GM12878 (cell line): ENCODE measurements around the gene NUP210. TPM values are rescaled to one million over a fixed set of nuclear protein-coding genes. Genes with fewer than 3 reads are reported as not detected.
A peak's percentile ranks its signal among the peaks of the same experiment; 100 is the strongest.

Source experiments
- ATAC-seq: fragments of 200-7000 bp; cut with Tn5 transposase; 3 replicates; pipeline ENCODE4 v1.9.1; 2020; ENCODE audit warnings: mild to moderate bottlenecking, moderate library complexity
- BruUV-seq: library from RNA; stranded (reverse); fragments of 400-500 nt; replicated peaks from 2 replicates; lab custom pipeline; 2021; lab: Mats Ljungman, UMichigan
- CTCF ChIA-PET: fragments of 300-600 bp; sonication (Branson Sonifier 250); formaldehyde crosslinking; extraction: SDS; loops from one replicate; lab custom pipeline; 2021; ENCODE audit warnings: inconsistent platforms; lab: Yijun Ruan, JAX
- POLR2A ChIA-PET: fragments of 350-600 bp; formaldehyde crosslinking; extraction: SDS; loops from one replicate; lab custom pipeline; 2021; ENCODE audit warnings: inconsistent platforms; lab: Charles Lee
- RAD21 ChIA-PET: fragments of 300-600 bp; sonication (Branson Sonifier 250); formaldehyde crosslinking; loops from one replicate; lab custom pipeline; 2023; ENCODE audit warnings: antibody characterized with exemption; ENCODE audit not compliant: unreplicated experiment; lab: Charles Lee
- SMC1A ChIA-PET: fragments of 300-600 bp; sonication (Branson Sonifier 250); formaldehyde crosslinking; loops from one replicate; lab custom pipeline; 2023; ENCODE audit not compliant: unreplicated experiment, uncharacterized antibody; lab: Charles Lee
- DNase-seq: peaks from one replicate; pipeline ENCODE4 v3.0.0-alpha.2; 2011; ENCODE audit warnings: low read depth, low spot score
- FAIRE-seq: peaks from 3 replicates; lab custom pipeline; 2011; peaks lifted over from hg19 to GRCh38; lab: Jason Lieb, UNC
- H2AFZ ChIP-seq: 2 replicates; pipeline ENCODE4 v1.6.0; 2011; ENCODE audit warnings: low read depth, low read length, control low read depth; ENCODE audit not compliant: control insufficient read depth
- H3K27ac ChIP-seq: 2 replicates; pipeline ENCODE4 v1.5.1; 2011; ENCODE audit warnings: control low read depth; ENCODE audit not compliant: control insufficient read depth, insufficient read depth
- H3K27me3 ChIP-seq, 2 experiments: replicated peaks in 1 of 2; 2 replicates each; pipeline versions ENCODE4 v1.6.0 to v1.6.1; 2011; ENCODE audit warnings: low read length in 1 of 2; ENCODE audit not compliant: control insufficient read depth in 2 of 2, insufficient read depth in 2 of 2
- H3K36me3 ChIP-seq, 2 experiments: 2 replicates each; pipeline ENCODE4 v1.5.1; 2011; ENCODE audit warnings: low read length in 1 of 2; ENCODE audit not compliant: control insufficient read depth in 2 of 2, insufficient read depth in 2 of 2
- H3K4me1 ChIP-seq: 2 replicates; pipeline ENCODE4 v1.6.1; 2011; ENCODE audit warnings: mild to moderate bottlenecking, low read length, moderate library complexity, mixed read lengths; ENCODE audit not compliant: control insufficient read depth, insufficient read depth
- H3K4me2 ChIP-seq: 2 replicates; pipeline ENCODE4 v1.6.0; 2011; ENCODE audit warnings: control low read depth; ENCODE audit not compliant: control insufficient read depth, insufficient read depth
- H3K4me3 ChIP-seq: fragments of 200-600 bp; sonication (generic); 2 replicates; pipeline ENCODE4 v1.5.1; 2016
- H3K79me2 ChIP-seq: 2 replicates; pipeline ENCODE4 v1.6.0; 2011; ENCODE audit warnings: low read length; ENCODE audit not compliant: control insufficient read depth, insufficient read depth
- H3K9ac ChIP-seq: 2 replicates; pipeline ENCODE4 v1.8.0; 2011; ENCODE audit warnings: low read length, control low read depth, mixed read lengths; ENCODE audit not compliant: control insufficient read depth, insufficient read depth
- H3K9me3 ChIP-seq: replicated peaks from 3 replicates; pipeline ENCODE4 v1.5.1; 2011; ENCODE audit warnings: mild to moderate bottlenecking, low read length; ENCODE audit not compliant: control insufficient read depth, insufficient read depth
- H4K20me1 ChIP-seq: 2 replicates; pipeline ENCODE4 v1.6.0; 2011; ENCODE audit not compliant: control insufficient read depth, insufficient read depth
- BMI1 ChIP-seq: fragments of 450-650 bp; IDR thresholded peaks from 2 replicates; pipeline ENCODE4 v1.6.1; 2016; ENCODE audit warnings: mild to moderate bottlenecking, moderate library complexity, borderline replicate concordance
- SMAD1 ChIP-seq: fragments of 450-650 bp; IDR thresholded peaks from 2 replicates; pipeline ENCODE4 v1.6.1; 2018; ENCODE audit warnings: mild to moderate bottlenecking, low read depth; ENCODE audit not compliant: partially characterized antibody
- WGBS: methylation state at CpG from one replicate; pipeline ENCODE4 v1.1.6; 2016; ENCODE audit warnings: low lambda C conversion rate; ENCODE audit not compliant: insufficient replicate concordance, insufficient coverage; ENCODE audit errors: missing lambda C conversion rate; 5-methylcytosine and 5-hydroxymethylcytosine counted together
- in situ Hi-C: fragments of 300-500 bp; cut with MboI; formaldehyde crosslinking; loops from 9 replicates; pipeline ENCODE4 v1.14.3; 2018; ENCODE audit warnings: mixed read lengths
- intact Hi-C: fragments of 100-400 bp; cut with micrococcal nuclease; formaldehyde crosslinking; loops from one replicate; pipeline ENCODE4 v1.14.2; 2022; ENCODE audit not compliant: unreplicated experiment
- polyA plus RNA-seq, 11 experiments: library from polyadenylated mRNA; depleted of rRNA in 4 of 11; unstranded in 6 of 11; stranded (reverse) in 5 of 11; fragments of >200 nt; fragmentation: Nextera tagmentation in 4 of 11; fragmentation: Illumina TruSeq in 1 of 11; extraction: Ambion mirVana in 4 of 11; extraction: Trizol in 1 of 11; gene quantifications; 1 replicate in 1 of 11; 2 replicates in 10 of 11; pipeline versions ENCODE4 v1.2.1 to v1.2.3, GENCODE V29; 2011 to 2016; ENCODE audit warnings: inconsistent platforms in 2 of 11, missing spikeins in 2 of 11, low read depth in 1 of 11
- total RNA-seq, 4 experiments: library from RNA; depleted of rRNA in 3 of 4; stranded (reverse); fragments of >200 nt in 3 of 4; fragmentation: Illumina TruSeq in 1 of 4; extraction: Trizol in 1 of 4; gene quantifications; 2 replicates each; pipeline versions ENCODE4 v1.2.1 to v1.2.3, GENCODE V29; 2013 to 2021
- TF ChIP-seq, protein P1 (sequence below): fragments of 450-650 bp; formaldehyde crosslinking; IDR thresholded peaks from 2 replicates; pipeline ENCODE4 v1.5.0; 2022; ENCODE audit warnings: mild to moderate bottlenecking, missing genetic modification characterization

The NUP210 gene
- total and polyA plus RNA-seq, 10 of the 15 experiments (the other 5 are each of a cell fraction or from before 2014, with no cell fraction given) = 2.9 to 150 (median 76.0) TPM

DNA sequence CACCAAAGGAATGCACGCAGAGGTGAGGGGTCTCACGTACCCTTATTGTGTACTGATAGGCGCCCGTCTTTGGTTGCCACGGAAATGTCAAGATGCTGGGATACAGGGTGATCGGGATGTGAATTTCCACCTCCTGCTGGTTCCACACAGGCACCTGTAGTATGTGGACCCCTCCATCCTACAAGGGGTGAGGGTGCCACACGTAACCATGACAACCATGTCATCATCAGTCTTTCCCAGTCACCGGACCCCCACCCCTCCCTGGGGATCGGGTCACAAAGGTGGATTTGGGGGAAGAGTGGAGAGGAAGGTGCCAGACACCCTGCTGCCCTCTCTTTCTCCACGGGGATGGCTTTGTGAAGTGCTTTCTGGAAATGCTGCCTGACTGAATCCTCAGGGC is 44.7 kb downstream of the NUP210 start:
- no peaks in the 10 kb centered on the region for H3K27me3 ChIP-seq
- DNase-seq (no peak), ATAC-seq (no peak)
- H3K9ac ChIP-seq = no peak overlapping the region
- RAD21 ChIA-PET = no interaction called here
- POLR2A ChIA-PET = no interaction called here
- H3K36me3 ChIP-seq = peaks cover 40 to 68% of the 10 kb centered on the region in 2 experiments; a peak in 3 of 4 replicates
- in situ Hi-C loops = no loop called here
- WGBS = 97% methylated on average over 10 of the region's 10 CpGs
- no peaks in the 10 kb centered on the region; the same call in 1 of the 2 replicates for H4K20me1 ChIP-seq
- CTCF ChIA-PET = no interaction called here
- TF ChIP-seq BMI1 (peak; percentile 43; the same call in 1 of the 2 replicates), SMAD1 (no peak)
- TF ChIP-seq, protein P1, sequence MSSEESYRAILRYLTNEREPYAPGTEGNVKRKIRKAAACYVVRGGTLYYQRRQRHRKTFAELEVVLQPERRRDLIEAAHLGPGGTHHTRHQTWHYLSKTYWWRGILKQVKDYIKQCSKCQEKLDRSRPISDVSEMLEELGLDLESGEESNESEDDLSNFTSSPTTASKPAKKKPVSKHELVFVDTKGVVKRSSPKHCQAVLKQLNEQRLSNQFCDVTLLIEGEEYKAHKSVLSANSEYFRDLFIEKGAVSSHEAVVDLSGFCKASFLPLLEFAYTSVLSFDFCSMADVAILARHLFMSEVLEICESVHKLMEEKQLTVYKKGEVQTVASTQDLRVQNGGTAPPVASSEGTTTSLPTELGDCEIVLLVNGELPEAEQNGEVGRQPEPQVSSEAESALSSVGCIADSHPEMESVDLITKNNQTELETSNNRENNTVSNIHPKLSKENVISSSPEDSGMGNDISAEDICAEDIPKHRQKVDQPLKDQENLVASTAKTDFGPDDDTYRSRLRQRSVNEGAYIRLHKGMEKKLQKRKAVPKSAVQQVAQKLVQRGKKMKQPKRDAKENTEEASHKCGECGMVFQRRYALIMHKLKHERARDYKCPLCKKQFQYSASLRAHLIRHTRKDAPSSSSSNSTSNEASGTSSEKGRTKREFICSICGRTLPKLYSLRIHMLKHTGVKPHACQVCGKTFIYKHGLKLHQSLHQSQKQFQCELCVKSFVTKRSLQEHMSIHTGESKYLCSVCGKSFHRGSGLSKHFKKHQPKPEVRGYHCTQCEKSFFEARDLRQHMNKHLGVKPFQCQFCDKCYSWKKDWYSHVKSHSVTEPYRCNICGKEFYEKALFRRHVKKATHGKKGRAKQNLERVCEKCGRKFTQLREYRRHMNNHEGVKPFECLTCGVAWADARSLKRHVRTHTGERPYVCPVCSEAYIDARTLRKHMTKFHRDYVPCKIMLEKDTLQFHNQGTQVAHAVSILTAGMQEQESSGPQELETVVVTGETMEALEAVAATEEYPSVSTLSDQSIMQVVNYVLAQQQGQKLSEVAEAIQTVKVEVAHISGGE (CRISPR knock-in tag) = no peak
- TF ChIP-seq, all 136 proteins: peak for 1
- no peak for FAIRE-seq
- Histone ChIP-seq H3K9me3 (no peaks in the 10 kb centered on the region), H3K4me3 (no peak overlapping the region), H3K4me1 (no peaks in the 10 kb centered on the region), H2AFZ (no peak overlapping the region), H3K4me2 (no peak overlapping the region), H3K79me2 (no peaks in the 10 kb centered on the region), H3K27ac (no peak overlapping the region)
- no TSS peak for BruUV-seq
- intact Hi-C loops = no loop called here
- SMC1A ChIA-PET = no interaction called here
